ENCODE results near the gene NAV2. TPM values are rescaled to one million over a fixed set of nuclear protein-coding genes. Genes with fewer than 3 reads are reported as not detected.

The NAV2 gene
- total and polyA plus RNA-seq, 2 donors, result 2.0 to 5.8 TPM

DNA sequence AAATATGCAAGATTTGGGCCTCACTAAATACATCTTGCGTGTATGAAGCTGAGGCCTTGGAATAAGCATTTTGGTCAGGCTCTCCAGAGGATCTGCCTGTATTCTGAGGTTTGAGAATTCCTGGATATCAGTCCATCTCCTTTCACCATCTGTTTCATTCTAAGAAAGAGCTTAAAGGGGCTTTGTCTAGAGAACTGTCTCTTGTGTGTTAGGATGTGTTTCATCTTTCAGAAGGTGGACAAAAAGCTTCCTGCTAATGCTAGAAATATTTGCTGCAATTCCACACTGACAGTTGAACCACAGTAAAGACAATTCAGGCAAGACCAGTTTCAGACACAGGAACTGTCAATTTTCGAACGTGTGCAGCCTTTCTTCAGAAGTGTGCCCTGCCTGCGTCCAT is 262.2 kb downstream of the NAV2 start:
- DNase-seq (ENCODE audit: low read depth in 6 of 9, low spot score in 9 of 9), result no peak
- 92% methylated on average over 4 of the region's 4 CpGs for WGBS
- no peaks in the 10 kb centered on the region for H3K9me3 ChIP-seq (ENCODE audit: control insufficient read depth in 2 of 2, insufficient read depth in 1 of 2, low read length in 1 of 2)
- no peak overlapping the region for H3K27ac ChIP-seq (ENCODE audit: low read depth in 1 of 2, low read length in 1 of 2)
- peaks cover 0 to 6% of the 10 kb centered on the region in 2 donors for H3K4me1 ChIP-seq (ENCODE audit: control insufficient read depth in 2 of 2, insufficient read depth in 2 of 2, low read length in 2 of 2)
- H3K27me3 ChIP-seq (ENCODE audit: control insufficient read depth in 2 of 2, insufficient read depth in 1 of 2, low read length in 1 of 2), result no peaks in the 10 kb centered on the region
- H3K4me3 ChIP-seq (ENCODE audit: low read length in 2 of 2), result no peak overlapping the region
- no peaks in the 10 kb centered on the region for H3K36me3 ChIP-seq (ENCODE audit: control insufficient read depth in 2 of 2, insufficient read depth in 2 of 2, low read length in 1 of 2)

DNA sequence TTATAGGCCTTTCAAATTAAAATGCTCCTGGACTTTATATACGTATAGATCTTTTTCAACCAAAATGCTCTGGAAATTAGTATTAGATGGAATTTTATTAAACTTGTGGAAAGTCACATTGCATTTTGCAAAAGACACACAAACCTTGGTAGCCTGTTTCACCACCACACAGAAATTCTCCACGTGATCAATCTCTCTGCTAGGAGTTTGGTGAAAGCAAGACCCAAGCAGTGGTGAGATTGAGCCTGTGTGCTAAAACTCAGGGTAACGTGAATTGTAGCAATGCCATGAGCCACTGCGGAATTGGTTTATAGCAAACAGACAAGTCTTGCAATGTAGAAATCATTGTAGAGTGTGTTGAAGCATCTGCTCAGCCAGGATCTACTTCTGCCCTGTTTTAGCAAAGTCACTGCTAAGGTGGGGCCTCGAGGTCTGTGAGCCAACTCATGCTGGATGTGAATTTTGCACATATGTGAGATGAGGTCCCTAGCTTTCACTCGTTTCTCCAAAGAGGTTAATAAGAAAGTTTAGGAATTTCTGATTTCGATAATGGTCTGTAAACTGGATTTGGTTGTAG is 262.9 kb downstream of the NAV2 start:
- no peak overlapping the region for H3K27ac ChIP-seq (ENCODE audit: low read depth in 1 of 2, low read length in 1 of 2)
- no peak for DNase-seq (ENCODE audit: low read depth in 6 of 9, low spot score in 9 of 9)
- H3K9me3 ChIP-seq (ENCODE audit: control insufficient read depth in 2 of 2, insufficient read depth in 1 of 2, low read length in 1 of 2), result no peaks in the 10 kb centered on the region
- WGBS, result 80% methylated on average over 7 of the region's 7 CpGs
- no peaks in the 10 kb centered on the region for H3K27me3 ChIP-seq (ENCODE audit: control insufficient read depth in 2 of 2, insufficient read depth in 1 of 2, low read length in 1 of 2)
- H3K36me3 ChIP-seq (ENCODE audit: control insufficient read depth in 2 of 2, insufficient read depth in 2 of 2, low read length in 1 of 2), result no peaks in the 10 kb centered on the region
- H3K4me3 ChIP-seq (ENCODE audit: low read length in 2 of 2), result no peak overlapping the region
- H3K4me1 ChIP-seq (ENCODE audit: control insufficient read depth in 2 of 2, insufficient read depth in 2 of 2, low read length in 2 of 2), result peaks cover 0 to 6% of the 10 kb centered on the region in 2 donors

DNA sequence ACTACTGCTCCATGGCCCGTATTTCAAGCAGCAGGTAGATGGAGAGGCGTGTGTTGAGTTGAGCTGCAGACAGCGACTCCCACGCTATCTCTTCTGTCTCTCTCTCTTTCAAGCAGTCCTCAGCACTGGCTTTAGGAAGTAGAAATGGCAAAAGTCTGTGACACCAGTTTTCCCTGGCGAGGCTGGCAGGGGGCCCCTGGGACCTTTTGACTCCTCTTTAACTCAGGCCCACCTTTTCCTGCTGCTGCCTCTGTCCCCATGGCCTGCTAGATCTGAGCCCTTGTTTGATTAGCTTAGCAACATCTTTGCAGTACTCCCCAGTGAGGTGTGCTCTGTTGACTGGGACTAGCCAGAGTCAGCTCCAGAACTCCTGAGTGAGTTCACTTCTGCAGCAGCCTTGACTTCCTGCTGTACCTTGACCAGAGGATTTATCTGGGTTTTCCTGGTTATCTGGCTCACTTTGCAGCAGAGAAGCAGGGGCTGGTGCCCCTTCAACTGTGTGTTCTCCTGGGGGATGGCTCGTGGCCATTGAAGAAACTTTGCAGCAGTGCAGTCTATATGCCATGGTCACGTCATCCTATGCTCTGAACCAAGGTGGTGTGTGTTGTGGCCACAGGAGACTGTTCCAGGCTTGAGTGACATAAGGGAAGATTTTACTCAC is 263.8 kb downstream of the NAV2 start:
- Histone ChIP-seq H3K4me1 (ENCODE audit: control insufficient read depth in 2 of 2, insufficient read depth in 2 of 2, low read length in 2 of 2) (peaks cover 0 to 6% of the 10 kb centered on the region in 2 donors), H3K27me3 (ENCODE audit: control insufficient read depth in 2 of 2, insufficient read depth in 1 of 2, low read length in 1 of 2) (no peaks in the 10 kb centered on the region), H3K9me3 (ENCODE audit: control insufficient read depth in 2 of 2, insufficient read depth in 1 of 2, low read length in 1 of 2) (no peaks in the 10 kb centered on the region), H3K36me3 (ENCODE audit: control insufficient read depth in 2 of 2, insufficient read depth in 2 of 2, low read length in 1 of 2) (no peaks in the 10 kb centered on the region), H3K4me3 (ENCODE audit: low read length in 2 of 2) (no peak overlapping the region), H3K27ac (ENCODE audit: low read depth in 1 of 2, low read length in 1 of 2) (no peak overlapping the region)
- WGBS, result 88% methylated on average over 7 of the region's 7 CpGs
- no peak for DNase-seq (ENCODE audit: low read depth in 6 of 9, low spot score in 9 of 9)

DNA sequence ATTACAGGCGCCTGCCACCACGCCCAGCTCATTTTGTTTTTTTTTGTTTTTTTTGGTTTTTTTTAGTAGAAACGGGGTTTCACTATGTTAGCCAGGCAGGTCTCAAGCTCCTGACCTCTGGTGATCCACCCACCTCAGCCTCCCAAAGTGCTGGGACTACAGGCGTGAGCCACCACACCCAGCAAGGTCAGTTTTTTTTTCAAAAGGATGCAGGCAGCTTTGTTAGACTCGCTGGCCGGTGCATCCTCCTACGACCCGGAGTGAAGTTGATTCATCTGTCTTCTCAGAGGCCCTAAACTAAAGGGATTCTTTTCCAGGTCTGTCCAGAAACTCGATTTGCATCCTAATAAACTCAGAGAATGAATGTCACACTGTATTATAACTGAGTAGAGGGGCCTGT is 265.3 kb downstream of the NAV2 start:
- no peak for DNase-seq (ENCODE audit: low read depth in 6 of 9, low spot score in 9 of 9)
- Histone ChIP-seq H3K27ac (ENCODE audit: low read depth in 1 of 2, low read length in 1 of 2) (no peak overlapping the region), H3K4me3 (ENCODE audit: low read length in 2 of 2) (no peak overlapping the region), H3K36me3 (ENCODE audit: control insufficient read depth in 2 of 2, insufficient read depth in 2 of 2, low read length in 1 of 2) (no peaks in the 10 kb centered on the region), H3K4me1 (ENCODE audit: control insufficient read depth in 2 of 2, insufficient read depth in 2 of 2, low read length in 2 of 2) (peaks cover 0 to 6% of the 10 kb centered on the region in 2 donors), H3K27me3 (ENCODE audit: control insufficient read depth in 2 of 2, insufficient read depth in 1 of 2, low read length in 1 of 2) (no peaks in the 10 kb centered on the region), H3K9me3 (ENCODE audit: control insufficient read depth in 2 of 2, insufficient read depth in 1 of 2, low read length in 1 of 2) (no peaks in the 10 kb centered on the region)
- 94% methylated on average over 9 of the region's 9 CpGs for WGBS

DNA sequence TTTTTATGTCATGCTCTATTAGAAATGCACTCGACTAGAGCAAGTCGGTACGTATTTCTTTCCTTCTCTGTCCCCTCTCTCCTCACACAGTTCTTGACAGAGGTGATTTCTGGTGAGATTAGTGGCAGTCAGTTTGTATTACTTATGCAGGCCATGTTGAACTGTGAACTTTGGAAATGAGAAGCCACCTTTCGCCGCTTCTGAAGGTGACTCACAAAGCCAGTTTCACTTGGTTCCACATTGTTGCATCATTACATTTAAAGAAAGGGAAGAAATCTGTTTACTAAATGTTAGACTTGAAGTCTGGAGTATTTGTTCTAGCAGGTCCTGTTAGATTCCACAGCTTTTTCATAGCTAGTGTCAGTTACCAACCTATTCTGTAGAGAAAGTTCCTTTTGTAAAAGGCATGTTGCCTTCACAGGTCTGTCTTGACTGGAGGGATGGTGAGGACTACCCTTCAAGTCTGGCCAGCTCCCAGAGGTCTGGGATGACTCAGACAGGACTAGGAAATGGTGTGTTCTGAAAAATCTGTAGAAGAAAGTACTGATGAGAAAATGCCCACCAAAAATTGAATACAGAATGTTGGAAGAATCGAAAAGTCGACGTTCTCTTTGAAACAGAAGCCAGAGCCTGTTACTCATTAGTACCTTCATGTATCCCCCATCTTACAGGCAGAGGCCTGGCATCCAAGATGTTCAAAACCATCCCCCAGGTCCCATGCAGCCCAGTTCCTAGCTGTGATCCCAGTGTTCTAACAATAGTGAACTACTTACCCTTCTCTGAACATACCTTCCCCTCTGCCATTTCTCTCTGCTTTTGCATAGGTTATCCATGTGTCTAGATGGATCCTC is 266.3 kb downstream of the NAV2 start:
- H3K4me1 ChIP-seq (ENCODE audit: control insufficient read depth in 2 of 2, insufficient read depth in 2 of 2, low read length in 2 of 2), result peaks cover 0 to 6% of the 10 kb centered on the region in 2 donors
- no peak overlapping the region for H3K4me3 ChIP-seq (ENCODE audit: low read length in 2 of 2)
- WGBS, result 95% methylated on average over 8 of the region's 8 CpGs
- H3K9me3 ChIP-seq (ENCODE audit: control insufficient read depth in 2 of 2, insufficient read depth in 1 of 2, low read length in 1 of 2), result no peaks in the 10 kb centered on the region
- DNase-seq (ENCODE audit: low read depth in 6 of 9, low spot score in 9 of 9), result no peak
- no peaks in the 10 kb centered on the region for H3K27me3 ChIP-seq (ENCODE audit: control insufficient read depth in 2 of 2, insufficient read depth in 1 of 2, low read length in 1 of 2)
- peak overlapping the region in 1 of 2 donors; percentile 20 for H3K27ac ChIP-seq (ENCODE audit: low read depth in 1 of 2, low read length in 1 of 2)
- no peaks in the 10 kb centered on the region for H3K36me3 ChIP-seq (ENCODE audit: control insufficient read depth in 2 of 2, insufficient read depth in 2 of 2, low read length in 1 of 2)

DNA sequence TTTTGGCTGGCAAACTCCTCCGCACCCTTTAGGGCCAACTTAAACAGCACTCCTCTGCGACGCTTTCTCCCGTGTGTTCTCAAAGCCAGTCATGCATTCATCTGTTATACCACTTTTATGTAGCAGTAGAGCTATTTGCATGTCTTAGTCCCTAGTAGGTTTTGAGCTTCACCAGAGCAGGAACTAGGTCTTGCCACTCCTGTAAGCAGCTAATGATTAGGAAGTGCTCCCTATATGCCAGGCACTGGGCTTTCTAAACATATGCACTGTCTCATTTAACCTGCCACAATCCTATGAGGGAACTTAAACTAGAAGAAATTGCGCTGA is 266.8 kb downstream of the NAV2 start:
- 97% methylated on average over 5 of the region's 5 CpGs for WGBS
- Histone ChIP-seq H3K9me3 (ENCODE audit: control insufficient read depth in 2 of 2, insufficient read depth in 1 of 2, low read length in 1 of 2) (no peaks in the 10 kb centered on the region), H3K4me3 (ENCODE audit: low read length in 2 of 2) (no peak overlapping the region), H3K4me1 (ENCODE audit: control insufficient read depth in 2 of 2, insufficient read depth in 2 of 2, low read length in 2 of 2) (peaks cover 0 to 6% of the 10 kb centered on the region in 2 donors), H3K27ac (ENCODE audit: low read depth in 1 of 2, low read length in 1 of 2) (no peak overlapping the region), H3K27me3 (ENCODE audit: control insufficient read depth in 2 of 2, insufficient read depth in 1 of 2, low read length in 1 of 2) (no peaks in the 10 kb centered on the region), H3K36me3 (ENCODE audit: control insufficient read depth in 2 of 2, insufficient read depth in 2 of 2, low read length in 1 of 2) (no peaks in the 10 kb centered on the region)
- no peak for DNase-seq (ENCODE audit: low read depth in 6 of 9, low spot score in 9 of 9)

DNA sequence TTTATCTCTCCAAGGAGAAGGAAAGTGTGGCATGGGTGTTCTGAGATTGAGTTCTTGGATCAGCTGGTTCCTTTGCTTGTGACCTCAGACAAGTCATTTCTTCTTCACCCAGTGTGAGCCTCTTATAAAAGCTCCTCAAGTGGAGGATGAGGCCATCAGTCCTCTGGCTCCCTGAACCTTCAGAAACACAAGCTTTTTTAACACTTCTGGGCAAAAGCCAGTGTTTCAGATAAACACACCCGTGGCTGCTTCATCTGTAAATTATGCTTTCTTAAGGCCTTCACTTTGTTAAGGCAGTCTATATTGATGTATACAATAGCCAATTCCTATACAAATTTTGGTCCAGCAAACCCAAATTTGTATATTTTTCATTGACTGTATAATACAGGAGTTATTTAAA is 267.8 kb downstream of the NAV2 start:
- DNase-seq (ENCODE audit: low read depth in 6 of 9, low spot score in 9 of 9), result no peak
- Histone ChIP-seq H3K27me3 (ENCODE audit: control insufficient read depth in 2 of 2, insufficient read depth in 1 of 2, low read length in 1 of 2) (no peaks in the 10 kb centered on the region), H3K36me3 (ENCODE audit: control insufficient read depth in 2 of 2, insufficient read depth in 2 of 2, low read length in 1 of 2) (no peaks in the 10 kb centered on the region), H3K4me1 (ENCODE audit: control insufficient read depth in 2 of 2, insufficient read depth in 2 of 2, low read length in 2 of 2) (peaks cover 0 to 6% of the 10 kb centered on the region in 2 donors), H3K9me3 (ENCODE audit: control insufficient read depth in 2 of 2, insufficient read depth in 1 of 2, low read length in 1 of 2) (no peaks in the 10 kb centered on the region), H3K27ac (ENCODE audit: low read depth in 1 of 2, low read length in 1 of 2) (no peak overlapping the region), H3K4me3 (ENCODE audit: low read length in 2 of 2) (no peak overlapping the region)
- 91% methylated on average over 1 of the region's 1 CpG for WGBS

DNA sequence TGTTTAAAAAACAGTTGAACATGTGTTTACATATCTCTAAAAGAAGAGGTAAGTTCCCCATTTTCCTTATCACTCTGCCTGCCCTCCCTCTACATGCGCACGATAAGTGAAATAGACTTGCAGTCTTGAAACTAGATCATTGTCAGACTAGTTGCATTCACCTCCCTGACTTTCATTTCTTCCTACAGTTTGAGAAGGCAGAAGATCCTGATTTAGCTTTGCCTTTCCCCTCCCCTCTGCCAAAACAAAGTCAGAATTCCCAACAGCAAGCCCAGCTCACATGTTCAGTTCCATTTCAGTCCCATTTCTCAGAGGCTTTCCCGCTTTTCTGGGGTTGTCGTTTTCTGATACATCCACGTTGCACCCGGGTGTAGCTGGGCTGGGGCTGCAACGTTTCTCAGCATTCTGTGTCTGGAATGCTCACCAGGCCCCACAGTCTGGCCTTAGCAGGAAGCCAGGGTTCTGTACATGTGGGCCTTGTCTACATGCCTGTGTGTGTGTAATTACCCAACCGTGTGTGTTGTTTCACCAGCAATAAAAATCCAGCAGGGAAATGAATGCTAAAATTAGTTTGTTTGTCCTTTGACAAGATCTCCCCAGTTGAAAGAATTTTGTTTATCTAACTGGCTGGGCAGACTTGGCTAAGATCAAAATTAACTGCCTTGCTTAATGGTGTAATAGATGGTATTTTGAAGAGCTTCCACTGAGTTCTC is 268.5 kb downstream of the NAV2 start:
- H3K9me3 ChIP-seq (ENCODE audit: control insufficient read depth in 2 of 2, insufficient read depth in 1 of 2, low read length in 1 of 2), result no peaks in the 10 kb centered on the region
- H3K27ac ChIP-seq (ENCODE audit: low read depth in 1 of 2, low read length in 1 of 2), result no peak overlapping the region
- WGBS, result 86% methylated on average over 8 of the region's 8 CpGs
- H3K4me1 ChIP-seq (ENCODE audit: control insufficient read depth in 2 of 2, insufficient read depth in 2 of 2, low read length in 2 of 2), result peaks cover 0 to 6% of the 10 kb centered on the region in 2 donors
- DNase-seq (ENCODE audit: low read depth in 6 of 9, low spot score in 9 of 9), result no peak
- no peaks in the 10 kb centered on the region for H3K27me3 ChIP-seq (ENCODE audit: control insufficient read depth in 2 of 2, insufficient read depth in 1 of 2, low read length in 1 of 2)
- no peaks in the 10 kb centered on the region for H3K36me3 ChIP-seq (ENCODE audit: control insufficient read depth in 2 of 2, insufficient read depth in 2 of 2, low read length in 1 of 2)
- no peak overlapping the region for H3K4me3 ChIP-seq (ENCODE audit: low read length in 2 of 2)

All from thymus (tissue), 11 donors.